GM10266 (cell line): ENCODE measurements around the gene TPTE.
"Not testable (repeated sequence)": the region's sequence is repeated elsewhere in the genome, so short reads cannot be mapped to it uniquely, and the experiment has no call there.

ENCODE experiments used
- DNase-seq: peaks from one replicate; pipeline ENCODE4 v3.0.0; 2012; ENCODE audit errors: extremely low spot score
- TF ChIP-seq, protein P1 (sequence below): IDR thresholded peaks from 2 replicates; pipeline ENCODE4 v1.5.1; 2012; ENCODE audit warnings: mild to moderate bottlenecking, low read depth; ENCODE audit not compliant: control insufficient read depth, insufficient read depth; ENCODE audit errors: missing control alignments

Gene TPTE

DNA sequence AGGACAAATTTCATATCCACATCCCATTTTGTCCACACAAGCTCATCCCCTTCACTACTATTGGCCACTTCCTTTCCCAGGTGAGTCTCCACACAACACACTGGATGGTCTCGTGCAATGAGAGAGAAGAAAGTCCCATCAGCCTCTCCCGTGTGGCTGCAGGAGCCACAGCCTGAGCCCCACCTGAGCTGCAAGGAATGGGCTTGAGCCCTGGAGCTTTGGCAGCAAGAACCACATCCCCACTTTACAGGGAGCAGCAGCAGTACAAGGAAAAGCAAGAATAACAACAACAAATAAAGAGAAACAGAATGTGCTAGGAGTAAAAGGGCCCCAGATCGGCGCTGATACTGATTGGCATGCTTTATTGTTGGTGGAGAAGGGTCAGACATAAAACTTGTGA lies 117.7 kb downstream of the TPTE start:
- DNase-seq: no peak
- TF ChIP-seq, protein P1, sequence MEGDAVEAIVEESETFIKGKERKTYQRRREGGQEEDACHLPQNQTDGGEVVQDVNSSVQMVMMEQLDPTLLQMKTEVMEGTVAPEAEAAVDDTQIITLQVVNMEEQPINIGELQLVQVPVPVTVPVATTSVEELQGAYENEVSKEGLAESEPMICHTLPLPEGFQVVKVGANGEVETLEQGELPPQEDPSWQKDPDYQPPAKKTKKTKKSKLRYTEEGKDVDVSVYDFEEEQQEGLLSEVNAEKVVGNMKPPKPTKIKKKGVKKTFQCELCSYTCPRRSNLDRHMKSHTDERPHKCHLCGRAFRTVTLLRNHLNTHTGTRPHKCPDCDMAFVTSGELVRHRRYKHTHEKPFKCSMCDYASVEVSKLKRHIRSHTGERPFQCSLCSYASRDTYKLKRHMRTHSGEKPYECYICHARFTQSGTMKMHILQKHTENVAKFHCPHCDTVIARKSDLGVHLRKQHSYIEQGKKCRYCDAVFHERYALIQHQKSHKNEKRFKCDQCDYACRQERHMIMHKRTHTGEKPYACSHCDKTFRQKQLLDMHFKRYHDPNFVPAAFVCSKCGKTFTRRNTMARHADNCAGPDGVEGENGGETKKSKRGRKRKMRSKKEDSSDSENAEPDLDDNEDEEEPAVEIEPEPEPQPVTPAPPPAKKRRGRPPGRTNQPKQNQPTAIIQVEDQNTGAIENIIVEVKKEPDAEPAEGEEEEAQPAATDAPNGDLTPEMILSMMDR: no peak

DNA sequence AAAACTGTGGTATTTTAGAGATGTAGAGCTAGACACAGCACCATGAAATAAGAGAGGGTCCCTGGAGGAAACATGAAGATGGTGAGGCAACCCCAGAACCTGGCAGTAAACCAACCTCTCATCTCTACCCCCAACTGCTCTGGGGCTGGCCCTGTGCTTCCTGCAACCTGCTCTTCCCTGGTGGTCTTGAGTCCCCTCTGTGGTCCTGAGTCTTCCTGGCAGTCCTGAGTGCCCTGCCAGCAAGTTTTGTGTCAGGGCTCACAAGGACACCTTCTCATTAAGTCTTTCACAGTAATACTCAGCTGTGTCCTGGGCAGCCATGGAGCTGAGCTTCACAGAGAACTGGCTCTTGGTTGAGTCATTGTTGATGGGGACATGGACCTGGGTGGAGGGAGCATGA lies 118.4 kb downstream of the TPTE start:
- not testable (repeated sequence) for DNase-seq

DNA sequence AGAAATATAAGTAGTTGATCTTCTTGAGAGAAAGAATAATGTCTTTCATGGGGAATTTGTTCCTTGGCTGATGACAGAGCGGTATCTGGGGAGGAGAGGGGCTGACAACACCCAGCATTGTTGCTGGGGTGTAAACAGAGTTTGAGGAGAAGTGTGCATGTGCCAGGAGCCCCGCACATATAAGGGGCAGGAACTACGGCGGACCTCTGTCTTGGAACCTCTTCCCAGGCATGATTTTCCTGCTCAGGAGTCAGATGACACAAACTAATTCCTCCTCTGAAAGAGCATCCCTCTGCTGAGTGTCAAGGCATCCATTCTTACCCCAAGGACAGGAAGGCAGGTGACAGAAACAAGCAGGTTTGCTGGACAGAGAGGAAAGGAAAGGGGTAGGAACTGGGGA lies 119.1 kb downstream of the TPTE start:
- no peak for DNase-seq

DNA sequence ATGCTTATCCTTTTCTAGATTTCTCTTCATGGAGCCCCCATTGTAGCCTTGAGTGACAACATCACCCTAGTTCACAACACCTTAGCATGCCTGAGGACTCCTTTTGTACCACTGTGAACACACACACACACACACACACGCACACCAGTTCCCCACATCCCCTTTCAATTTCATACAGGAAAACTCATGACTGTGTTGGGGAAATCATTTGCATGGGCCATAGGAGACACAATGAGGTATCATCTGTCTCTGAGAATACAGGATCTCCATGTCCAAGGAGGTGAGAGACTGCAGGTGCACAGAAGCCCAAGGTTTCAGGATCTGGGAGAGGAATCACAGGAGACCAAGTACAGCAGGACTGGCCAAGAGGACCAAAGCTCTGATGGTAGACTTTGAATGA lies 119.7 kb downstream of the TPTE start:
- TF ChIP-seq, protein P1: no peak
- DNase-seq: no peak

More for the DNA sequence above, 119.1 kb downstream of the TPTE start:
- TF ChIP-seq, protein P1: no peak

DNA sequence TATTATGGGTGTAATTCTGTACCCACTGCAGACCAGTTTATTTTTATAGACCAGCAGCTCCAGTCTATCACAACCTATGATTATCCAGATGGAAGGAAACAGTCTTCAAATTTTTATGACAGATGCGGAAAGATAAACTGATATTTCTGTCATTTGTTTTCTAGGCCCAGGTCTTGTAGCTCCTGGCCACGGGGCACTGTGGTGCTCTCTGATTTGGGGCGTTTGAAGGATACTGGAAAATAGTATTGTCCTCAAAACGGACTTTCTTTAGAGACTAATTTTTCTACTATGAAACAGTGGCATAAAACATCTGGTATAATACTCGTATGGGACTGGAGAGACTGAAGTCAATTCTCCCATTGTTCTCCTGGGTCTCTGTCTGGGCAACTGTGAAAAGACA lies 124.3 kb downstream of the TPTE start:
- DNase-seq: not testable (repeated sequence)

DNA sequence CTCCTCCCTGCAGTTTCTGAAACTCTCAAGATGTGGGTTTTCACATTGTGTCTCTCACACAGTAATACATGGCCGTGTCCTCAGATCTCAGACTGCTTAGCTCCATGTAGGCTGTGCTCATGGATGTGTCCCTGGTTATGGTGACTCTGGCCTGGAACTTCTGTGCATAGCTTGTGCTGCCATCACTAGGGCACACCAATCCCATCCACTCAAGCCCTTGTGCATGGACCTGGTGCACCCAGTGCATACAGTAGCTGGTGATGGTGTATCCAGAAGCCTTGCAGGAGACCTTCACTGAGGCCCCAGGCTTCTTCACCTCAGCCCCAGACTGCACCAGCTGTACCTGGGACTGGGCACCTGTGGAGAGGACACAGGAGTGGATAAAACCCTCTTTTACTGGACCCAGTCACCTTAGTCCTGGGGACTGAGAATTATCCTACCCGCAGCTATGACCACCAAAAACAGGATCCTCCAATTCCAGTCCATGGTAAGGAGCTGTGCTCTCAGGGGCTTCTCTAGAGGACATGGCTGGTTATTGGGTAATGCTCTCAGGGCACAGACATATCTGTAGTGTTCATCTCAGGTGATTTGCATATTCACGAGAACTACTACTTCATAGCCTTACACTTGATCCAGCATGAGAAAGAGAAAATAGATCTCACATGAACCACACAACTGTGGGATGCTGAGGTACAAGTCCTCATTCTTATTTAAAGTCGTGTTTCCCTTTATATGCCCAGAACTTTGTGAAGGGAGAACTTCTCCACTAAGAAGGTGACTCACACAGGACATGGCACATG lies 128.2 kb downstream of the TPTE start:
- not testable (repeated sequence) for DNase-seq

DNA sequence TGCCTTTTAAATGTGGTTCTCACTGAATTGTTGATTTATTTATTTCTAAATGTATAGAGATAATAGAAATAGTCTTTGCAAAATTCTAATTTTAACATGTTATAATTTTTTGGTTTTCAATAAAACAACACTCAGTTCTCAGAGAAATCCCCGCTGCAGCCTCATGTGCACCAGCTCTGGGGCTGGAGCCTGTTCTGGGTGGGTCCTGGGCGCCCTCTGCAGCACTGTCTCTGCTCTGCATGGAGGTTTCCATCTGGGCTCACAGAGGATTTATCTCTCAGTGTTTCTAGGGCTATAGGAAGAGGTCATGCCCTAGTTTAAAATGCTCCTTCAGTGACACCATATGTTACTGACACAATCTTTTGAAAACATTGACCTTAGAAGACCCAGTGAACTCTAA lies 128.9 kb downstream of the TPTE start:
- DNase-seq: not testable (repeated sequence)
